Common myeloid progenitor, CD34-positive (primary cell): ENCODE data around the gene PRR18.

Source experiments
- CTCF ChIA-PET: fragments of 350-600 bp; sonication (Branson Sonifier 250); formaldehyde crosslinking; loops from one replicate; lab custom pipeline; 2021; ENCODE audit warnings: antibody characterized with exemption; lab: Charles Lee
- POLR2A ChIA-PET: fragments of 350-600 bp; sonication (Branson Sonifier 250); formaldehyde crosslinking; loops from one replicate; lab custom pipeline; 2021; ENCODE audit warnings: antibody characterized with exemption; lab: Charles Lee
- DNase-seq, 3 donors: peaks; one replicate each; pipeline versions ENCODE4 v3.0.0 to v3.0.0-alpha.2; 2013
- H3K27ac ChIP-seq, 2 experiments: 1 replicate in 1 of 2; 2 replicates in 1 of 2; pipeline ENCODE4 v1.7.0; 2013; ENCODE audit warnings: inconsistent platforms in 2 of 2, low read length in 2 of 2, mild to moderate bottlenecking in 2 of 2, low read depth in 1 of 2, moderate library complexity in 1 of 2; ENCODE audit not compliant: severe bottlenecking in 2 of 2, insufficient read depth in 1 of 2, poor library complexity in 1 of 2
- H3K27me3 ChIP-seq, 5 experiments: replicated peaks in 2 of 5; 1 replicate in 3 of 5; 2 replicates in 2 of 5; pipeline versions ENCODE4 v1.6.1 to v1.7.0; 2013; ENCODE audit warnings: low read length in 4 of 5, mild to moderate bottlenecking in 2 of 5, moderate library complexity in 2 of 5, inconsistent platforms in 1 of 5; ENCODE audit not compliant: insufficient read depth in 5 of 5, control insufficient read depth in 4 of 5
- H3K36me3 ChIP-seq, 4 experiments: 1 replicate in 2 of 4; 2 replicates in 2 of 4; pipeline versions ENCODE4 v1.6.1 to v1.7.0; 2013; ENCODE audit warnings: low read length in 3 of 4, control low read depth in 1 of 4, mild to moderate bottlenecking in 1 of 4; ENCODE audit not compliant: control insufficient read depth in 4 of 4, insufficient read depth in 4 of 4
- H3K4me1 ChIP-seq, 4 experiments: 1 replicate in 3 of 4; 2 replicates in 1 of 4; pipeline versions ENCODE4 v1.6.1 to v1.7.1; 2013; ENCODE audit warnings: low read length in 3 of 4, mild to moderate bottlenecking in 3 of 4, control low read depth in 1 of 4, inconsistent platforms in 1 of 4, moderate library complexity in 1 of 4; ENCODE audit not compliant: control insufficient read depth in 4 of 4, insufficient read depth in 4 of 4; ENCODE audit errors: control extremely low read depth in 1 of 4
- H3K4me3 ChIP-seq, 7 experiments: 1 replicate in 4 of 7; 2 replicates in 3 of 7; pipeline versions ENCODE4 v1.5.1 to v1.7.0; 2013; ENCODE audit warnings: mild to moderate bottlenecking in 7 of 7, low read length in 6 of 7, moderate library complexity in 6 of 7, inconsistent platforms in 2 of 7, low read depth in 2 of 7, control low read depth in 1 of 7; ENCODE audit not compliant: insufficient read depth in 4 of 7, control insufficient read depth in 1 of 7; ENCODE audit errors: extremely low read depth in 1 of 7
- H3K9me3 ChIP-seq, 5 experiments: 1 replicate in 4 of 5; 2 replicates in 1 of 5; pipeline versions ENCODE4 v1.6.1 to v1.7.1; 2013; ENCODE audit warnings: low read length in 4 of 5, mild to moderate bottlenecking in 2 of 5, inconsistent platforms in 1 of 5, low read depth in 1 of 5, moderate library complexity in 1 of 5; ENCODE audit not compliant: control insufficient read depth in 4 of 5, insufficient read depth in 2 of 5; ENCODE audit errors: control extremely low read depth in 1 of 5
- WGBS: methylation state at CpG from one replicate; pipeline ENCODE4 v1.1.5; 2013; ENCODE audit not compliant: insufficient coverage; 5-methylcytosine and 5-hydroxymethylcytosine counted together

Gene PRR18

GRCh38 chr6:166325383-166326042 lies 17.3 kb upstream of the PRR18 start:
- 93% methylated on average over 6 of the region's 6 CpGs for WGBS
- H3K4me3 ChIP-seq = no peak overlapping the region
- H3K4me1 ChIP-seq = peaks cover 0 to 2% (median 0%) of the 10 kb centered on the region in 4 experiments
- ChIA-PET CTCF (interaction anchor here (0.8 to 3.3 kb wide), 6 partner anchors 9 to 46 kb away, joined by 3 to 26 read pairs (median 3); no protein-coding TSS in a partner anchor), POLR2A (interaction anchor here (1.1 kb wide), 1 partner anchor 17 kb away, joined by 3 read pairs; the partner anchor contains the start of gene SFT2D1)
- peaks cover 10 to 57% (median 39%) of the 10 kb centered on the region in 4 experiments for H3K36me3 ChIP-seq
- H3K27ac ChIP-seq = no peak overlapping the region
- no peaks in the 10 kb centered on the region for H3K9me3 ChIP-seq
- no peak for DNase-seq
- H3K27me3 ChIP-seq = no peaks in the 10 kb centered on the region

- WGBS = 96% methylated on average over 3 of the region's 5 CpGs
- H3K4me1 ChIP-seq = no peaks in the 10 kb centered on the region
Measured at GRCh38 chr6:166323395-166323794, 15.2 kb upstream of the PRR18 start.

GRCh38 chr6:166318649-166319600 lies 10.7 kb upstream of the PRR18 start:
- Histone ChIP-seq H3K9me3 (no peaks in the 10 kb centered on the region), H3K27me3 (peaks cover 0 to 3% (median 0%) of the 10 kb centered on the region in 5 experiments), H3K36me3 (peaks cover 8 to 28% (median 14%) of the 10 kb centered on the region in 4 experiments), H3K4me1 (no peaks in the 10 kb centered on the region), H3K4me3 (no peak overlapping the region), H3K27ac (no peak overlapping the region)
- no peak for DNase-seq
- 89% methylated on average over 15 of the region's 18 CpGs for WGBS
- CTCF ChIA-PET = interaction anchor here (1.3 to 4.5 kb wide), 4 partner anchors 9 to 62 kb away, joined by 3 to 16 read pairs (median 10); partner anchors contain the start of gene PRR18
- POLR2A ChIA-PET = interaction anchor here (0.9 kb wide), 1 partner anchor 15 kb away, joined by 3 read pairs; no protein-coding TSS in a partner anchor

More at GRCh38 chr6:166323395-166323794, 15.2 kb upstream of the PRR18 start:
- Histone ChIP-seq H3K9me3 (no peaks in the 10 kb centered on the region), H3K27ac (no peak overlapping the region), H3K36me3 (peaks cover 14 to 57% (median 34%) of the 10 kb centered on the region in 4 experiments), H3K27me3 (no peaks in the 10 kb centered on the region), H3K4me3 (no peak overlapping the region)
- ChIA-PET POLR2A (no interaction called here), CTCF (interaction anchor here (1.2 kb wide), 1 partner anchor 14 kb away, joined by 4 read pairs; no protein-coding TSS in a partner anchor)
- no peak for DNase-seq

- peaks cover 5 to 23% (median 11%) of the 10 kb centered on the region in 4 experiments for H3K36me3 ChIP-seq
- H3K4me3 ChIP-seq = no peak overlapping the region
- no peak overlapping the region for H3K27ac ChIP-seq
- POLR2A ChIA-PET = no interaction called here
- H3K27me3 ChIP-seq = peaks cover 0 to 3% (median 0%) of the 10 kb centered on the region in 5 experiments
- WGBS = 90% methylated on average over 14 of the region's 14 CpGs
- CTCF ChIA-PET = interaction anchor here (1.3 to 4.5 kb wide), 6 partner anchors 9 to 83 kb away, joined by 3 to 16 read pairs (median 8); partner anchors contain the start of gene PRR18
- no peak for DNase-seq
- no peaks in the 10 kb centered on the region for H3K4me1 ChIP-seq
- no peaks in the 10 kb centered on the region for H3K9me3 ChIP-seq
Measured at GRCh38 chr6:166318227-166318626, 10.0 kb upstream of the PRR18 start.

- POLR2A ChIA-PET = no interaction called here
- 96% methylated on average over 14 of the region's 19 CpGs for WGBS
- no peaks in the 10 kb centered on the region for H3K9me3 ChIP-seq
- peaks cover 5 to 16% (median 8%) of the 10 kb centered on the region in 4 experiments for H3K36me3 ChIP-seq
- CTCF ChIA-PET = interaction anchor here (0.7 to 4.5 kb wide), 10 partner anchors 8 to 98 kb away, joined by 3 to 16 read pairs (median 4); partner anchors contain the start of gene PRR18
- no peak overlapping the region for H3K4me3 ChIP-seq
- H3K4me1 ChIP-seq = no peaks in the 10 kb centered on the region
- H3K27ac ChIP-seq = no peak overlapping the region
- H3K27me3 ChIP-seq = peaks cover 0 to 3% (median 0%) of the 10 kb centered on the region in 5 experiments
- no peak for DNase-seq
Measured at GRCh38 chr6:166317261-166318212, 9.3 kb upstream of the PRR18 start.

- WGBS = 95% methylated on average over 11 of the region's 11 CpGs
- H3K27ac ChIP-seq = no peak overlapping the region
- H3K27me3 ChIP-seq = peaks cover 0 to 4% (median 3%) of the 10 kb centered on the region in 5 experiments
- no peaks in the 10 kb centered on the region for H3K9me3 ChIP-seq
- ChIA-PET POLR2A (no interaction called here), CTCF (no interaction called here)
- peaks cover 0 to 8% (median 2%) of the 10 kb centered on the region in 4 experiments for H3K36me3 ChIP-seq
- no peak overlapping the region for H3K4me3 ChIP-seq
- no peak for DNase-seq
- no peaks in the 10 kb centered on the region for H3K4me1 ChIP-seq
Measured at GRCh38 chr6:166315436-166315835, 7.2 kb upstream of the PRR18 start.
